ENCODE results near the gene NOCT. TPM values are rescaled to one million over a fixed set of nuclear protein-coding genes. Genes with fewer than 3 reads are reported as not detected.
"Not testable (repeated sequence)": the region's sequence is repeated elsewhere in the genome, so short reads cannot be mapped to it uniquely, and the experiment has no call there.

Gene NOCT
- total RNA-seq, 4 donors from 2014 or later, result 4.8 to 18.5 (median 9.2) TPM

DNA sequence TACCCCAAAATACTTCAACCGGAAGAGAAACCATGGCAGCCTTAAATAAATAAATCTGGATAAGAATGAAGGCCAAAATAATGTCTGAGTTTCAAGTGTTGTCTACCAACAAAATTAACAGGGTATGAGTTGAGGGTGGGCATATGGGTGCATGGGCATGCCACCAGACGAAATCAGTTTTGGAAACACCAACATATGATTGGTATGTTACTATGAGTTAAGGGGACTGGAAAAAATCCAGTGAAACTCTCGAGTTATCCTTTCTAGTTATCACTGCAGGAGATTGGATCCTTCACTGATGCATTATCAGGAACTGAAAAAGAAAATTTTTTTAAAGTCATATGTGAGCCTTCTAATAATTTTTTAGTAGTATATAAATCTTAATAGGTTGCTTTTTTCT lies 32.4 kb downstream of the NOCT start:
- in situ Hi-C loops (cut with MboI; ENCODE audit: low sequenced_read_pairs in 4 of 4) (loop anchor here in 3 of 4 donors (25.0 kb wide), 4 partner anchors 114 to 614 kb away; partner anchors contain the start of gene MGST2 (in 1 of the 3)), intact Hi-C loops (cut with DNase I; ENCODE audit: low total_unique reads) (no loop called here)
- ATAC-seq (no peak), DNase-seq (no peak)
- Histone ChIP-seq H3K4me1 (no peaks in the 10 kb centered on the region), H3K27ac (peak overlapping the region in 1 of 4 donors; percentile 20), H3K36me3 (peaks cover 0 to 14% of the 10 kb centered on the region in 2 donors), H3K4me3 (no peak overlapping the region), H3K27me3 (no peaks in the 10 kb centered on the region), H3K9me3 (no peaks in the 10 kb centered on the region)
- no peak for TF ChIP-seq POLR2A (IDR thresholded peaks at IDR 0.05)
- TF ChIP-seq, protein P1, sequence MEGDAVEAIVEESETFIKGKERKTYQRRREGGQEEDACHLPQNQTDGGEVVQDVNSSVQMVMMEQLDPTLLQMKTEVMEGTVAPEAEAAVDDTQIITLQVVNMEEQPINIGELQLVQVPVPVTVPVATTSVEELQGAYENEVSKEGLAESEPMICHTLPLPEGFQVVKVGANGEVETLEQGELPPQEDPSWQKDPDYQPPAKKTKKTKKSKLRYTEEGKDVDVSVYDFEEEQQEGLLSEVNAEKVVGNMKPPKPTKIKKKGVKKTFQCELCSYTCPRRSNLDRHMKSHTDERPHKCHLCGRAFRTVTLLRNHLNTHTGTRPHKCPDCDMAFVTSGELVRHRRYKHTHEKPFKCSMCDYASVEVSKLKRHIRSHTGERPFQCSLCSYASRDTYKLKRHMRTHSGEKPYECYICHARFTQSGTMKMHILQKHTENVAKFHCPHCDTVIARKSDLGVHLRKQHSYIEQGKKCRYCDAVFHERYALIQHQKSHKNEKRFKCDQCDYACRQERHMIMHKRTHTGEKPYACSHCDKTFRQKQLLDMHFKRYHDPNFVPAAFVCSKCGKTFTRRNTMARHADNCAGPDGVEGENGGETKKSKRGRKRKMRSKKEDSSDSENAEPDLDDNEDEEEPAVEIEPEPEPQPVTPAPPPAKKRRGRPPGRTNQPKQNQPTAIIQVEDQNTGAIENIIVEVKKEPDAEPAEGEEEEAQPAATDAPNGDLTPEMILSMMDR (IDR thresholded peaks at IDR 0.05 in 4 of 5, conservative IDR thresholded peaks at IDR 0.05 in 1 of 5), result no peak

DNA sequence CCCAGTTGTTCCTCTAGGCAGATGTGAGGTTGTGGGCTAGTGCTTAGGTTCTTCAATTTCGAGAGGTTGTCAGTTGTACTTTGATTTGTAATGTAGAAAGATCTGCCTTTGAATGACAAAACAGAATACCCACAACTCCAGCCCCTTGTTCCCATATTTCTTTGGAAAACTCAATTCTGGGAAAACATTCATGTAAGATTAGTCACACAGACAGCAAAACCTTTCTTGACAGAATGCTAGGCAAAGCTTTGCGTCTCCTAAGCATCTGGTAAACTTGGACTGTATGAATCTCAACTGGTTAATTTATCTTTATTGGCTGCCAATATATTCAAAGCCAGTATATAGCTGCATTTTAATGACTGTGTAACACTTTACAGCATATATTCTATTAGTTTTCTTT lies 34.9 kb downstream of the NOCT start:
- Histone ChIP-seq H3K36me3 (peaks cover 0 to 9% of the 10 kb centered on the region in 2 donors), H3K4me3 (no peak overlapping the region), H3K9me3 (no peaks in the 10 kb centered on the region), H3K27ac (peak overlapping the region in 3 of 4 donors; percentile 2 to 55 (median 7)), H3K27me3 (no peaks in the 10 kb centered on the region), H3K4me1 (peaks cover 9 to 10% of the 10 kb centered on the region in 2 donors)
- intact Hi-C loops (cut with DNase I; ENCODE audit: low total_unique reads) (no loop called here), in situ Hi-C loops (cut with MboI; ENCODE audit: low sequenced_read_pairs in 4 of 4) (no loop called here)
- DNase-seq (no peak), ATAC-seq (no peak)
- TF ChIP-seq, protein P1 (IDR thresholded peaks at IDR 0.05 in 4 of 5, conservative IDR thresholded peaks at IDR 0.05 in 1 of 5), result no peak
- TF ChIP-seq POLR2A (IDR thresholded peaks at IDR 0.05), result no peak

GRCh38 chr4:139053909-139054308 lies 38.3 kb downstream of the NOCT start:
- DNase-seq, result no peak
- intact Hi-C loops (cut with DNase I; ENCODE audit: low total_unique reads) (no loop called here), in situ Hi-C loops (cut with MboI; ENCODE audit: low sequenced_read_pairs in 4 of 4) (no loop called here)
- no peaks in the 10 kb centered on the region for H3K9me3 ChIP-seq
- ATAC-seq, result no peak
- no peaks in the 10 kb centered on the region for H3K27me3 ChIP-seq
- peaks cover 26 to 32% of the 10 kb centered on the region in 2 donors for H3K4me1 ChIP-seq
- H3K27ac ChIP-seq, result peak overlapping the region in 2 of 4 donors; percentile 3 to 5
- TF ChIP-seq, protein P1 (IDR thresholded peaks at IDR 0.05 in 4 of 5, conservative IDR thresholded peaks at IDR 0.05 in 1 of 5), result no peak
- no peak for TF ChIP-seq POLR2A (IDR thresholded peaks at IDR 0.05)
- H3K4me3 ChIP-seq, result no peak overlapping the region
- H3K36me3 ChIP-seq, result peaks cover 0 to 4% of the 10 kb centered on the region in 2 donors

DNA sequence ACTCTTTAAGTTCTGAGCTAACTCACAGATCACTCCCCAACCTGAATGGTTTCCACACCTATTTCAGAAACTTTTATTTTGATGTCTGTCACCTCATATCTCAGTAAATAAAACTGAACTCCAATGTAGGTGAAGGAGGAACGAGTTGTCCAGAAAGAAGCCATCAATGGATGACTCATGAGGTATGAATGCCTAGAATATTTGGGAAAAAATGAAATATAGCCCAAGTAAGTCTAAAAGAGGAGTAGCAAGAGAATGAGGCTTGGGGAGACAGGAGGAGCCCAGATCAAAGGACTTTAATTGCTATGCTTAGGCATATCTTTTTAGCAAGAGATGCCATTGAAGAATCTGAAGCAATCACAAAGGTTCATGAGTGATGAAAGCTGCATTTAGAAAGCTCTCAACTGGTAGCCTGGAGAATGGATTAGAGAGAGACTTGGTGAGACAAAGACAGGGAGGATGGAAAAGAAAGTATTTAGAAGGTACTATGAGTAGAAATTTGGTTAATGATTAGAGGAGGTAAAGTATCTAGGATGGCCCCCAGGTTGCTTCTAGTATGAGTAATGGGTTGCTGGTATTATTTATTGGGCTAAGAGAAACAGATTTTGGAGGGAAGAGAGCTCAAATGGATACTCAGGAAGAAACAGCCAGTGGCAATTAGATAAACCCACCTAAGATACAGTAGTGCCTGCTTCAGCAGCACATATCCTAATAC lies 39.4 kb downstream of the NOCT start:
- H3K27me3 ChIP-seq, result no peaks in the 10 kb centered on the region
- TF ChIP-seq POLR2A (IDR thresholded peaks at IDR 0.05), result no peak
- TF ChIP-seq, protein P1 (IDR thresholded peaks at IDR 0.05 in 4 of 5, conservative IDR thresholded peaks at IDR 0.05 in 1 of 5), result no peak
- no peak overlapping the region for H3K4me3 ChIP-seq
- peak overlapping the region in 2 of 4 donors; percentile 5 to 7 for H3K27ac ChIP-seq
- in situ Hi-C loops (cut with MboI; ENCODE audit: low sequenced_read_pairs in 4 of 4) (no loop called here), intact Hi-C loops (cut with DNase I; ENCODE audit: low total_unique reads) (no loop called here)
- no peak for ATAC-seq
- H3K36me3 ChIP-seq, result peaks cover 0 to 4% of the 10 kb centered on the region in 2 donors
- H3K9me3 ChIP-seq, result no peaks in the 10 kb centered on the region
- no peak for DNase-seq
- H3K4me1 ChIP-seq, result peaks cover 29 to 32% of the 10 kb centered on the region in 2 donors

DNA sequence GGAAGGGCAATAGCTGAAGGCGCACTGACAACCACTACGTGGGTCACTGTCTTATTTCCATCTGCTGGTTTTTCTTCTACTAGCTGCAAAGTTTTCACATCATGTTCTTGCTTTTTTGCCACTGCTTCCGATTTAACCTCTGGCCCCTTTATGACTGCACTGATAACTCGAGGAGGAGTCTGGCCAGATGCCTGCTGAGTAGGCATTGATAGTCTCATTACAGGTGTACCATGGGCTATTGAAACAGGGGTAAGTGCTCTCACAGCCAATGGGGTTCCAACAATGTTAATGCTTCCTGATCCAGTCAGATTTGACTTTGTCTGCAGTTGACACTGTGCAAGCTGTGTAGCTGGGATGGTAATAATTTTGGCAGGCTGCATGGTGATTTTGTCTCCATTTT lies 43.4 kb downstream of the NOCT start:
- H3K27me3 ChIP-seq; H3K27ac ChIP-seq; H3K9me3 ChIP-seq; intact Hi-C loops (cut with DNase I; ENCODE audit: low total_unique reads); ATAC-seq; in situ Hi-C loops (cut with MboI; ENCODE audit: low sequenced_read_pairs in 4 of 4); H3K4me3 ChIP-seq; DNase-seq: not testable (repeated sequence)
- Histone ChIP-seq H3K4me1 (peaks cover 26 to 29% of the 10 kb centered on the region in 2 donors), H3K36me3 (peaks cover 0 to 38% of the 10 kb centered on the region in 2 donors)
